Stimulated activated CD4-positive, alpha-beta T cell treated with anti-CD3 and anti-CD28 coated beads, TNF-alpha, amount 100 ng/mL, for 48 hours (primary cell): ENCODE data around the gene MAP4K4.

Experiments
- DNase-seq, 3 donors: peaks; one replicate each; pipeline ENCODE4 v3.0.0-alpha.2; 2020; ENCODE audit warnings: low read depth in 3 of 3

The MAP4K4 gene

DNA sequence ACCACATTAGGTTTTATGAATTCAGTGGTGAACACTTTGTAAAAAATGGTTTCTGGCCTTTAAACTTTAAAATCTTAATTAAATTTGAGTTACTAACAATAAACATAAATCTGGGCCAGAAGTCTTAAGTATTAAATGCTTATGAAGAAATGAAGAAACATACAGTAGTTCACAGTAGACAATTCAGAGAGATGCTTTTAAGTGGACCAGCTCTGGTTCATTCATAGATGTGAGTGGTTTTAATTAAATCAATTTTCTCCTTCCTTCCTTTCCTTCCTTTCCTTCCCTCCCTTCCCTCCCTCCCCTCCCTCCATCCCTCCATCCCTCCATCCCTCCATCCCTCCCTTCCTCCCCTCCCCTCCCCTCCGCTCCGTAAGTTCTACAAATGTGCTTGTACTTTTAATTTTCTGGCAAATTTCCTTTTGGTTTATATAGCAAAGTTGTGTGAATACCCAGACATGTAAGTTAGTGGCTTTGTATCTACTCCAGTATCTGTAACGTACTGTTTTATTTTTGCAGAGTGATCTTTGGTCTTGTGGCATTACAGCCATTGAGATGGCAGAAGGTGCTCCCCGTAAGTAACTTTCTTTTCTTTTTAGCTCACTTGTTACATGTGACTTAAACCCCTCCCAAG lies 136.5 kb downstream of the MAP4K4 start:
- DNase-seq: no peak

GRCh38 chr2:101837354-101837753 lies 139.8 kb downstream of the MAP4K4 start:
- DNase-seq: no peak

DNA sequence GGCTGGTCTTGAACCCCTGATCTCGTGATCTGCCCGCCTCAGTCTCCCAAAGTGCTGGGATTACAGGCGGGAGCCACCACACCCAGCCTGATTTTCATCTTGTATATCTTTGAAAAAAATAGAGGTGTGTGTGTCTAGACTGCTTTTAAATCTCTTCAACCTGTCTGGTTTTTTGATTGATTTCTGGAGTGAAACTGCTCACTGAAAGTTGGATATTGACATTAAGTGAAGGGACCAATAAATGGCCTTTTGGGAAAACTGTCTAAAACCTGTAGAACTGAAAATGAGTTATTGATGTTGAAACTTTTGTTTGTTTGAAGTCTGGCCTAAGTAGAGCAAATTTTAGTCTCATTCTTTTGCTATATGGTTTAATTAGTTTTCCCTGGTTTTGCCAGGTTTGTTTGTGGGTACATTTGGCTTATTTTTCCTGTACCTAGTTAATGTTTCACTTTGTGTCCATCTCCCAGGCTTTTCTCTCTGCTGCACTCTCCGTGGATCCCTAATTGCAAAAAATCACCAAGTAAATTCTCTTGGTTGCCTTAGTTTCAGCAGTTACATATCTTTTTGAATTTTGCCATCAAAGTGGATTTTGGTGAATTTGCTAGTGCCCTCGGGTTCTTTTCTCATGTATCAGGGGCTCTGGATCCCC lies 144.3 kb downstream of the MAP4K4 start:
- DNase-seq: no peak

DNA sequence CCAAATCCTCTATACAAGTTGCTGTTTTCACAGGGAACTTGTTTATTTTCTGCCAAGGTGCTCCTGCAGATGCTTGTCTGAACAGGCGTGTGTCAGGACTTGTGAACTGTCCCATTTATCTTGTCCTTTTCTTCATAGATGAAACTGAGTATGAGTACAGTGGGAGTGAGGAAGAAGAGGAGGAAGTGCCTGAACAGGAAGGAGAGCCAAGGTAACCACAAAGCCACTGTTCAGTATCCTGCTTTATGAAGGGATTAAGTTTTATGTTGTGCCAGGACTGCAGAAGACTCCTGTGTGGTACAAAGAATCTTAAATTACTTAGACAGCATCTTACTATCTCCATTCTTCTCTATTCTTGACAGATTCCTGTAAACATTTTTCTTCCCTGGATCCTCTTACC lies 145.0 kb downstream of the MAP4K4 start:
- no peak for DNase-seq

DNA sequence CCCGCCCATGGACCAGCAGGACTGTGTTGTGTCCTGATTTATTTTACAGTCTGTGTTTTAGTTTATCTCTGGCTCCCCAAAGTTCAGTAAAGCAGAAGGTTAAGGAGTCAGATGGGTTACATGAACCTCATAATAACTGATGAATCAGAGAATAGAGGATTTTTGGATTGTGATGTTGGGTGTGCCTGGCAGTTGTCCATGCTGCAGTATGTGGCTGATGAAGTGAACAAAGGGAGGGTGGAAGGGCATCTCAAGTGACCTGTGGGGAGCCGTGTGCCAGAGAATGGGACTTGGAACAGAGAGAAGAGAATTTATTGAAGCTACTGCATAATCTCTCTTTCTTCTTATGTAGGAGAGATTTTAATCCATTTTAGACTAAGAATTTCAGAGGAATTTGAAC lies 145.5 kb downstream of the MAP4K4 start:
- no peak for DNase-seq

DNA sequence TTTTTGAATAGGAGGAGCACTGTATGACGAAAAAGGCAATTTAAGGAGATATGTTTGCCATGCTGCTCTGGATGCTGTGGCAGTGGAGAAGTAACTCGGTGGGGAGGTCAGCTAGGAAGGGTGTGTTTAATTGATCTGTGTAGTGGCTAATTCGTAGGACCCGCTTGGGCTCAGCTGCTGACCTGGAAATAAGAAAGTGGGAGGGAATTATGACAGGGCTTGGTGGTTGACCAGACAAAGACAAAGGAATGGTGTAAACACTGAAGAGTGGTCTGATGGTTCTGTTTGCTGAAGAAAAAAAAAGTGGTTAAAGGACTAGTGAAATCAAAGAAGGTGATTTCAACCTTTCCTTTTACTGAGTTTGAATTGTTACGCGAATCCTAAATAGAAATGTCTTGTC lies 146.0 kb downstream of the MAP4K4 start:
- DNase-seq: no peak

DNA sequence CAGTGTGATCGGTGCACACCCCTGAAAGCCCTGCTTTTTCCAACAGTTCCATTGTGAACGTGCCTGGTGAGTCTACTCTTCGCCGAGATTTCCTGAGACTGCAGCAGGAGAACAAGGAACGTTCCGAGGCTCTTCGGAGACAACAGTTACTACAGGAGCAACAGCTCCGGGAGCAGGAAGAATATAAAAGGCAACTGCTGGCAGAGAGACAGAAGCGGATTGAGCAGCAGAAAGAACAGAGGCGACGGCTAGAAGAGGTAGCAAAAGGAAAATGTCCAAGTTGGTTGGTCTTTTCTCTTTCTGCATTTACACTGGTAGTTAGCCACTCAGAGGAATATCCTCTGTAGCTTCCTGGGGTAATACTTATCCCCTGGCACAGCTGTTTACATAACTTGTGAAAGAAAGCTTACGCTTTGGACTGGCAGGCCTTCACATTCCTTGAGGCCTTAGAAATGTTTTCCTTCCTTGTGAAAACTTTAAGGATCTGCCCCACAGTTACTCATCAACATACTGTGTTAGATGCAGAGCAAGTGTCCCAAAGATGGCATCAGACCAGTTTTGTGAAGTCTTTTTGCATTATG lies 146.6 kb downstream of the MAP4K4 start:
- no peak for DNase-seq

GRCh38 chr2:101846973-101847372 lies 149.5 kb downstream of the MAP4K4 start:
- no peak for DNase-seq

DNA sequence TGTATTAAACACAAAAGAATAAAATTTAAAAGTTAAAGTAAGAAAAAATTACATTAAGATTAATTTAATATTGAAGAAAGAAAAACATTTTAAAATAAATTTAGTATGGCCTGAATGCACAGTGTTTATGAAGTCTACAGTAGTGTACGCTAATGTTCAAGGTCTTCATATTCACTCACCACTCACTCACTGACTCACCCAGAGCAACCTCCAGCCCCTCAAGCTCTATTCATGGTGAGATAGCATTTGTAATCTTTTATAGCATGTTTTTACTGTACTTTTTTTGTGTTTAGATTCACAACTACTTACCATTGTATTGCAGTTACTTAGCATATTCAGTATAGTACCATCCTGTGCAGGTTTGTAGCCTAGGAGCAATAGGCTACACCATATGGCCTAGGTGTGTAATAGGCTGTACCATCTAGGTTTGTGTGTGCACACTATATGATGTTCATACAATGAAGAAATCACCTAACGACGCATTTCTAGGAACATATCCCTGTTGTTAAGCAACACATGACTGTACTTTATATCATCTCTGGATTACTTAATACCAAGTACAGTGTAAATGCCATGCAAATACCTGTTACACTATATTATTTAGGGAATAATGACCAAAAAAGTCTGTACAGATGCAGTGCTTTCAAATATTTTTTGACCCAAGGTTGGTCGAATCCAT lies 150.3 kb downstream of the MAP4K4 start:
- DNase-seq: no peak

DNA sequence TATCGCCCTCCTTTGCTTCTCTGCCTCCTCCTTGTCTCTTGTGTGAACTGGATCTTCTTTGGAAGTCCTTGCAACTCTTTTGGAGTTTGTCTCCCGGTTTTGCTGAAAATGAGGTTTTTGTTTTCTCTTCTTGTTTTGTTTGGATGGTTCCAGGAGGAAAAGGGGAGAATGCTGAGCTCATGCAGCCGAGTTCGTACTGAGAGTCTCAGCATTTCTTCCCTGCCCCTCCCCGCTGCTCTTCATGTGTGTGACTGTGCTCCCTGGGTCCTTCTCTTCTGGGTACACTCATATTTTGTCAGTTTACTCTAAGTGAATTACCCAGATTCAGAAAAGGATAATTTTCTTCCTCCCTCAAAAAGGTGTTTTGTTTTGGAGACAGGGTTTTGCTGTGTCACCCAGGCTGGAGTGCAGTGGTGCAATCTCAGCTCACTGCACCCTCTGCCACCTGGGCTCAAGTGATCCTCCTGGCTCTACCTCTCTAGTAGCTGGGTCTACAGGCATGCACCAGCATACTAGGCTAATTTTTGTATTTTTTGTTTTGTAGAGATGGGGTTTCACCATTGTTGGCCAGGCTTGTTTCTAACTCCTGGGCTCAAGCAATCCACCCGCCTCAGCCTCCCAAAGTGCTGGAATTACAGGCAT lies 151.4 kb downstream of the MAP4K4 start:
- no peak for DNase-seq

DNA sequence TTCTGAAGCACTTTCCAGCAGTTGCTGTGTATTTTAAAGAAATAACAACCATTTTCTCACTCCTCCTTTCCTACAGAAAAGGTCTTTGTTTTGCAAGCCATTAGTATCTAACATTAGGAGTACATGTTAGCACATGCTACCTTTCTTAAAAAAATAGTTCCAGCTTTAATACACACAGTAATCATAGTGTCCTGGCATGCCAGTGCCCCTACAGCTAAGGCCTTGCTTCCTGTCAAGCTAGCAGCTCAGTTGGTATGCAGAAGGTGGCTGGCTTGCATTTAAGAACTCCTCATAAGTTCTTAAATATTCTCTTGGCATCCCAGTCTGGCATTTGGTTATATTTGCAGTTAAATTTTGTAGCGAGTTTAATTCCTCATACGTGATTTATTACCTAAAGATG lies 152.9 kb downstream of the MAP4K4 start:
- no peak for DNase-seq

GRCh38 chr2:101850991-101851390 lies 153.5 kb downstream of the MAP4K4 start:
- no peak for DNase-seq

DNA sequence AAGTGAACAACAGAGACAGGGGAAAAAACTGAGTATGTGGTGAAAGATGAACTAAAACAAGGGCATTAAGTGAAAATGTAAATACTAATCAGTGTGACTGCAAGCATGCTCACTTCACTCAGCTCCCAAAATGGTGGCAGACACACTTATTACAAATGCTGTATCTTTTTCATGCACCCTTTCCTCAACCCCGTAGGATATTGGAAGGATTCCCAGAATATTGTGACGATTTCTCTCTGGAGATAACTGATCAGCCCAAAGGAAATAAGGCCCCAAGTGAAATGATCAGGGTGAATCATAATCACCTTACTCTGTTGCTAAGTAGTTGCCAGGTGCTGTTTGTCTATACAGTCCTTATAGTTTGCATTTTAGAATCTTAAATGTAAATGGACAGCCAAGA lies 155.3 kb downstream of the MAP4K4 start:
- no peak for DNase-seq

DNA sequence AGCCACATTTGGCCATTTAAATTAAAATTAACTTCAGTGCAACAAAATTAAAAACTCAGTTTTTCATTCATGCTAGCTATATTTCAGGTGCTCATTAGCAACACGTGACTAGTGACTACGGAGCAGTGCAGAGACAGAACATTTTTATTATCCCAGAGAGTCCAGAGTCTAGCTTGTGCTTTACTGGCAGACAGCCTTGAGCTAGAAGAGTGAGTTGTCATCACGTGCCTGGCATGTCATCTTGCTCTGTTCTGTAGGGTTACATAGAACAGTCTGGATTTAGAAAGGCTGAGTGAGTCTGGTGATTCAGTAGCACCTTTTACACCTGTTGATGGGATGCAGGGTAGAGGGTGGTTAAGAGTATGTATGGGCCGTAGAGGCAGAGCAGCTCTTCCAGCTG lies 157.4 kb downstream of the MAP4K4 start:
- DNase-seq: no peak

- DNase-seq: no peak
These were observed 158.3 kb downstream of the MAP4K4 start for GRCh38 chr2:101855776-101856175.

DNA sequence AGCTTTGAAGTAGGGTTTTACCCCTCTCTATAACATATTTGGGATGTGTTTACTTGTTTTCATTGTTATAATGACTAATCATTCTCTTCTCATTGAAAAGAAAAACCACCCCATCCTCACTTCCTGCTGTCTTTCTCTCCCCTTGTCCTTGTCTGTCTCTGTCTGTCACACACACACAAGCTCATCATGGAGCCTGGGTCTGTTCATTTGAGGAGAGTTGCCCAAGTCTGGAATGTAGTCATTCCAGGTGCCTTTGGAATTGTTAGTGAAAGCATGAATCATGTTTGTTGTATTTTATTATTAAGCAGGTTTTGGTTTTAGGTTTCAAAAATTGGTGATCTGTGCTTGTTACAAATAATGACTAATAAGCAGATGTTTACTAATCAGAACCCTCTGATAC lies 160.7 kb downstream of the MAP4K4 start:
- DNase-seq: no peak

DNA sequence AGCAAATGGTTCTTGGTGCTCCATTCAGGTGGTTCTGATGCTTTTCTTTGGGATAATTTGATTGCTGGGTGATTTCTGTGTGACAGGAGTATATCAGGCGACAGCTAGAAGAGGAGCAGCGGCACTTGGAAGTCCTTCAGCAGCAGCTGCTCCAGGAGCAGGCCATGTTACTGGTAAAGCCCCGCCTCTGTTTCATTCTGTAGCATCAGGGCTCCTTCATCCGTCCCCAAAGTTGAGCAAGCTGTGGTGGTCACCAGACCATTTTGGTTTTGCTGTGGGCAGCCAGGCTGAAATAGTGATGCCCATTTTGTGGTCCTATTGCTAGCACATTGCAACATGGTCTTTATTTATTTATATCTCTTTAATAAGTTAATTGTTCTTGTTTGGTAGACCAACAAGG lies 161.4 kb downstream of the MAP4K4 start:
- DNase-seq: no peak

- DNase-seq: no peak
These were observed 162.1 kb downstream of the MAP4K4 start for GRCh38 chr2:101859604-101860003.

DNA sequence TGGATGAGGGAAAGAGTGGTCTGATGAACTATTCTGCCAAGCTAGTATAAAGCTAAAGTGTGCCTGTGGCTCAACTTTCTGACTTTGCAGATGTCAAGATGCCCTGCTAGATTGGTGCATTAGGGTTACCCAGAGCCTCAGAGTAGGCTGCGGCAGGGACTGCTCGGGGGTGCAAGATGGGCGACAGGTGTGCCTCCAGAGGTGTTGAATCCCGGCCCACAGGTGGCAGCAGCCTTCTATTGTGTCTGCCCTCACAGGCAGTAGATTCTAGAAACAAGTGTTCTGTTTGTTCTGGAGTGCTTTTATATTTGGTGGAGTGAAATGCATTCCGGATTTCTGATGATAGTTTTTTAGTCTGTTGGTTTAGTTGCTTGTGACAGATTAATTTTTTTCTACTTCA lies 162.7 kb downstream of the MAP4K4 start:
- DNase-seq: no peak

- no peak for DNase-seq
These were observed 163.3 kb downstream of the MAP4K4 start for GRCh38 chr2:101860782-101861181.

DNA sequence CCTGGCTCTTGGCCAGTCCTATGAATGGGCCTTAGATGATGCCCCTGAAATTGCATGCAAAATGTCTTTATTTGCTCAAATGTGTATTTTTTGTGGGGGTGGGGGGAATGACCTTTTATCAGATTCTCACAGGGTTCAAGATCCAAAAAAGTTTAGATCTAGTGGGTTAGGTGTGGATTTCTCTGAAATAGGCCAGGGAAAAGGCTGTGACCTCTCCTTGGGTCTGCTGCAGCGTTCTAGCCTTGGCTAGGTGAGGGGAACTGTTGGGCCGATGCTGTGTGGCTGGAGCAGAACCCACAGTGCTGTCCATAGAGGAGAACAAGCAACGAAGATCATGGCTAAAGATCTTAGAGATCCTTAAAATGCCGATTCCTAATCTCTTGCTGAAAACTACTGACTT lies 163.9 kb downstream of the MAP4K4 start:
- no peak for DNase-seq

DNA sequence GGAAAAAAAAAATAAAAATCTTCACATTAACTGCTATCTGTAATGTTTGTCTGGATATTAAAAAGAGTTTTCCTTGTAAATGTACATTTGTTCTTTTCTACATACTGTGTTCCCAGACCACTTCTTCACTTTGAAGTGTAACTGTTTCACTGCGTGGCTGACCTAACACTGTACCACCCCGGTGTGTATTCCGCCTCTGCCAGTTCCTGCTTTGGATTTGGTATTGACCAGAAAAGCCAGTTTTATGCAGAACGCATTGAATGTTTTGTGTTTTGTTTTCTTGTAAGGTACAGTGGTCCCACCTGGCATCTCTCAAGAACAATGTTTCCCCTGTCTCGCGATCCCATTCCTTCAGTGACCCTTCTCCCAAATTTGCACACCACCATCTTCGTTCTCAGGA lies 166.0 kb downstream of the MAP4K4 start:
- no peak for DNase-seq

GRCh38 chr2:101864426-101864825 lies 166.9 kb downstream of the MAP4K4 start:
- no peak for DNase-seq
